Hepatocyte (in vitro differentiated cells): ENCODE measurements around the gene CWC27. TPM values are rescaled to one million over a fixed set of nuclear protein-coding genes. Genes with fewer than 3 reads are reported as not detected.
A peak's percentile ranks its signal among the peaks of the same experiment; 100 is the strongest.

ENCODE experiments used
- DNase-seq: peaks from one replicate; pipeline ENCODE4 v3.0.0-alpha.2; 2016; ENCODE audit warnings: low spot score
- H2AFZ ChIP-seq: fragments of 200-600 bp; sonication (generic); 2 replicates; pipeline ENCODE4 v1.6.0; 2016; ENCODE audit warnings: antibody characterized with exemption, mild to moderate bottlenecking
- H3K27ac ChIP-seq: fragments of 200-600 bp; sonication (generic); 2 replicates; pipeline ENCODE4 v1.5.1; 2016; ENCODE audit warnings: mild to moderate bottlenecking
- H3K27me3 ChIP-seq: fragments of 200-600 bp; sonication (generic); 2 replicates; pipeline ENCODE4 v1.6.1; 2016
- H3K36me3 ChIP-seq: fragments of 200-600 bp; sonication (generic); replicated peaks from 2 replicates; pipeline ENCODE4 v1.5.1; 2016; ENCODE audit warnings: low read depth; ENCODE audit not compliant: insufficient read depth
- H3K4me1 ChIP-seq: fragments of 200-600 bp; sonication (generic); 2 replicates; pipeline ENCODE4 v1.5.1; 2016; ENCODE audit warnings: mild to moderate bottlenecking, moderate library complexity; ENCODE audit not compliant: insufficient read depth
- H3K4me2 ChIP-seq: fragments of 200-600 bp; sonication (generic); 2 replicates; pipeline ENCODE4 v1.6.0; 2016
- H3K4me3 ChIP-seq: fragments of 200-600 bp; sonication (generic); 2 replicates; pipeline ENCODE4 v1.5.1; 2016; ENCODE audit warnings: mild to moderate bottlenecking
- H3K79me2 ChIP-seq: fragments of 200-600 bp; sonication (generic); 2 replicates; pipeline ENCODE4 v1.6.0; 2017; ENCODE audit warnings: mild to moderate bottlenecking
- H3K9me2 ChIP-seq: fragments of 200-600 bp; sonication (generic); replicated peaks from 2 replicates; pipeline ENCODE4 v1.6.0; 2017; ENCODE audit warnings: mild to moderate bottlenecking; ENCODE audit not compliant: insufficient read depth
- H3K9me3 ChIP-seq: fragments of 200-600 bp; sonication (generic); 2 replicates; pipeline ENCODE4 v1.5.1; 2016; ENCODE audit warnings: low read depth, mild to moderate bottlenecking
- H4K20me1 ChIP-seq: fragments of 200-600 bp; sonication (generic); 2 replicates; pipeline ENCODE4 v1.6.0; 2016; ENCODE audit warnings: mild to moderate bottlenecking; ENCODE audit not compliant: insufficient read depth, poor library complexity, severe bottlenecking
- EZH2 ChIP-seq: fragments of 200-600 bp; sonication (generic); IDR thresholded peaks from 2 replicates; pipeline ENCODE4 v1.6.1; 2016; ENCODE audit warnings: antibody characterized with exemption, mild to moderate bottlenecking, borderline replicate concordance
- EZH2phosphoT487 ChIP-seq: fragments of 200-600 bp; sonication (generic); IDR thresholded peaks from one replicate; pipeline ENCODE4 v1.6.1; 2018; ENCODE audit warnings: antibody characterized with exemption, mild to moderate bottlenecking, low read depth, moderate library complexity; ENCODE audit not compliant: unreplicated experiment, severe bottlenecking
- WGBS: methylation state at CpG from one replicate; pipeline ENCODE4 v1.1.6; 2016; ENCODE audit warnings: low lambda C conversion rate; ENCODE audit errors: missing lambda C conversion rate; 5-methylcytosine and 5-hydroxymethylcytosine counted together
- polyA plus RNA-seq: library from polyadenylated mRNA; unstranded; fragments of >200 nt; fragmentation: Nextera tagmentation; extraction: Ambion mirVana; gene quantifications from 2 replicates; pipeline ENCODE4 v1.2.1, GENCODE V29; 2016
- total RNA-seq: library from RNA; depleted of rRNA; stranded (reverse); fragments of >200 nt; gene quantifications from 2 replicates; pipeline ENCODE4 v1.2.3, GENCODE V29; 2014
- TF ChIP-seq, protein P1 (sequence below): fragments of 200-600 bp; sonication (generic); IDR thresholded peaks from 2 replicates; pipeline ENCODE4 v1.5.1; 2016; ENCODE audit warnings: antibody characterized with exemption, mild to moderate bottlenecking; ENCODE audit not compliant: poor library complexity

The CWC27 gene
- total and polyA plus RNA-seq, 2 experiments from 2014 or later: 15.8 to 32.5 TPM

DNA sequence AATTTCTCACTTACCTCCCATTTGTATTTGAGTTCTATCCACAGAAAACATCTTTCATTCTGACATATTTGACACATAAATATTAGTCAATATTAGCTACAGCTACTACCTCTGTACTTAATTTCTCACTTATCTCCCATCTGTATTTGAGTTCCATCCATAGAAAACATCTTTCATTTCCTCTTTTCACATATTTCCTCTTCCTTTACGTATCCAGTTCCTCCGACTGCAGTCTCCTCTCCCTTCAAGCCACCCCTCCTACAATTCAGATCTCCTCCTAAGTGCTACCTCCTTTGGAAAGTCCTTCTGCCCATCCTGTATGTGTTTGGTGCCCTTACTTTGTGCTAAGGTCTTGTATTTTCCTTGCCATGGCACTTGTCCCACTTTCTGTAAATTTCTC lies 1.8 kb upstream of the CWC27 start:
- Histone ChIP-seq H3K27ac (peak overlapping the region; percentile 89), H3K4me1 (peaks cover 35% of the 10 kb centered on the region), H4K20me1 (peaks cover 5% of the 10 kb centered on the region), H3K9me3 (no peaks in the 10 kb centered on the region), H3K27me3 (no peaks in the 10 kb centered on the region), H3K36me3 (no peaks in the 10 kb centered on the region), H2AFZ (no peak overlapping the region), H3K79me2 (peaks cover 91% of the 10 kb centered on the region), H3K9me2 (no peaks in the 10 kb centered on the region), H3K4me3 (peak overlapping the region; percentile 51), H3K4me2 (peak overlapping the region; percentile 88)
- TF ChIP-seq, protein P1, sequence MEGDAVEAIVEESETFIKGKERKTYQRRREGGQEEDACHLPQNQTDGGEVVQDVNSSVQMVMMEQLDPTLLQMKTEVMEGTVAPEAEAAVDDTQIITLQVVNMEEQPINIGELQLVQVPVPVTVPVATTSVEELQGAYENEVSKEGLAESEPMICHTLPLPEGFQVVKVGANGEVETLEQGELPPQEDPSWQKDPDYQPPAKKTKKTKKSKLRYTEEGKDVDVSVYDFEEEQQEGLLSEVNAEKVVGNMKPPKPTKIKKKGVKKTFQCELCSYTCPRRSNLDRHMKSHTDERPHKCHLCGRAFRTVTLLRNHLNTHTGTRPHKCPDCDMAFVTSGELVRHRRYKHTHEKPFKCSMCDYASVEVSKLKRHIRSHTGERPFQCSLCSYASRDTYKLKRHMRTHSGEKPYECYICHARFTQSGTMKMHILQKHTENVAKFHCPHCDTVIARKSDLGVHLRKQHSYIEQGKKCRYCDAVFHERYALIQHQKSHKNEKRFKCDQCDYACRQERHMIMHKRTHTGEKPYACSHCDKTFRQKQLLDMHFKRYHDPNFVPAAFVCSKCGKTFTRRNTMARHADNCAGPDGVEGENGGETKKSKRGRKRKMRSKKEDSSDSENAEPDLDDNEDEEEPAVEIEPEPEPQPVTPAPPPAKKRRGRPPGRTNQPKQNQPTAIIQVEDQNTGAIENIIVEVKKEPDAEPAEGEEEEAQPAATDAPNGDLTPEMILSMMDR: no peak
- no peak for TF ChIP-seq EZH2phosphoT487
- no peak for TF ChIP-seq EZH2
- WGBS: 91% methylated on average over 2 of the region's 2 CpGs
- DNase-seq: no peak

DNA sequence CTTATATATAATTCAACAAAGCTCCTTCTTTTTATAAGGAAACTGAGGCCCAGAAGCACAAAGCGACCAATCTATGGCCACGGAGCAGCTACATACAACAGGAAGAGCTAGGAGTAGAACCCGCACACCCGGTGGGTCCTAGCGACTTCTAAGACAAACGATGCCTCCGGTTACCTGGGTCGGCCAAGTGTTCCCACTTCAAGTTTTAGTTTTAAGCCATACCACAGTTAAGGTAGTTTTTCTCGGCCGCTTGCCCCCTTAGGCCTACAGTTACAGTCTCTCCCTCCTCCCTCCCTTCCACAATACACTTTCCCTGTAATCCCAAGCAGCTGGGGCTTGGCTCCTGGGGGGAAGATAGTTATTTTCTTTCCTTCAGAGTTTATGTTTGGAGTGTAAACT lies 772 bp upstream of the CWC27 start:
- H3K9me2 ChIP-seq: no peaks in the 10 kb centered on the region
- H3K4me1 ChIP-seq: peaks cover 35% of the 10 kb centered on the region
- no peaks in the 10 kb centered on the region for H3K27me3 ChIP-seq
- H3K27ac ChIP-seq: peak overlapping the region; percentile 89
- no peaks in the 10 kb centered on the region for H3K9me3 ChIP-seq
- no peaks in the 10 kb centered on the region for H3K36me3 ChIP-seq
- WGBS: 0% methylated on average over 10 of the region's 10 CpGs
- H3K4me2 ChIP-seq: peak overlapping the region; percentile 88
- TF ChIP-seq, protein P1: no peak
- TF ChIP-seq EZH2: no peak
- H4K20me1 ChIP-seq: peaks cover 5% of the 10 kb centered on the region
- H2AFZ ChIP-seq: peak overlapping the region; percentile 77
- peak; percentile 14 for DNase-seq
- peaks cover 86% of the 10 kb centered on the region for H3K79me2 ChIP-seq
- H3K4me3 ChIP-seq: peak overlapping the region; percentile 51

DNA sequence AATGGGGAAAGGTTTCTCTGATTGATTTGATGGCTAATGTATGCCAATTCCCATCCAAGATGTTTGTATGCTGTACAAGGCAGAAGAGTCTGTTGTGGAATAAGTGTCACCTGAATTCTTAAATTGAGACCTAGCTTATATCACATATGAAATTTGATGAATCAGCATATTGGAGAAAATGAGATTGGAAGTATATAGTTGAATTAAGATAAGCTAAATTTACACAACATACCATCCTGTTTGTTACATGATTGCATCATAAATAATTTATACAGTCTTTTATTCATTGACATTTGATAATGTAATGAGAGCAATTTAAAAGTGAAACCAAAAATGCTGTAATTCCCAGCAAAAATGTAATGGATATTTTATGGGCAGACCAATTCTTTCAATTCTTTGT lies 1.1 kb downstream of the CWC27 start:
- H3K36me3 ChIP-seq: no peaks in the 10 kb centered on the region
- peaks cover 5% of the 10 kb centered on the region for H4K20me1 ChIP-seq
- peak overlapping the region; percentile 93 for H3K4me2 ChIP-seq
- no peak overlapping the region for H3K27ac ChIP-seq
- peaks cover 74% of the 10 kb centered on the region for H3K79me2 ChIP-seq
- no peaks in the 10 kb centered on the region for H3K9me3 ChIP-seq
- peak overlapping the region; percentile 51 for H3K4me3 ChIP-seq
- no peak overlapping the region for H2AFZ ChIP-seq
- no peaks in the 10 kb centered on the region for H3K9me2 ChIP-seq
- H3K27me3 ChIP-seq: no peaks in the 10 kb centered on the region
- no peak for TF ChIP-seq EZH2phosphoT487
- TF ChIP-seq, protein P1: no peak
- TF ChIP-seq EZH2: no peak
- H3K4me1 ChIP-seq: peaks cover 35% of the 10 kb centered on the region
- DNase-seq: no peak

DNA sequence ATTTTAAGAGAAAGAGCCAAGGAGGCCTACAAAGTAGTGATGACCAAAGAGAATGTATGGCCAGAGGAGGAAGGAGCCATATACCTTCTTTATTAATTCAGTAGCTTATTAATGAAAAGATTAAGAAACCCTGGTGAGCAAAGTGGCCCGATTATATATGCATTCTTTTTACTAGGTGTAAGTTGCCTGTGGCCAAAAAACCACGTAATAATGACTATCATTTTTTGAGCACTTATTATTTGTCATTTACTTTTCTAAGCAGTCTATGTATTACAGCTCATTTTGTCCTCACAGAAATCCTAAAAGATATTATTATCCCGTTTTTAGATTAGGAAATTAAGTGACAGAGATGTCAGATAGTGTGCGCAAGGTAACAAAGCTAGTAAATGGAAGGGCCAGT lies 3.0 kb downstream of the CWC27 start:
- Histone ChIP-seq H3K4me2 (no peak overlapping the region), H3K36me3 (no peaks in the 10 kb centered on the region), H3K9me2 (no peaks in the 10 kb centered on the region), H3K79me2 (peaks cover 55% of the 10 kb centered on the region), H3K4me1 (peaks cover 18% of the 10 kb centered on the region), H3K4me3 (no peak overlapping the region), H3K27ac (no peak overlapping the region), H3K9me3 (no peaks in the 10 kb centered on the region), H3K27me3 (no peaks in the 10 kb centered on the region), H4K20me1 (no peaks in the 10 kb centered on the region), H2AFZ (no peak overlapping the region)
- DNase-seq: no peak
- WGBS: 87% methylated on average over 4 of the region's 4 CpGs
- TF ChIP-seq EZH2 (no peak), EZH2phosphoT487 (no peak)
- TF ChIP-seq, protein P1: no peak
